ENCODE results near the gene KRI1.

DNA sequence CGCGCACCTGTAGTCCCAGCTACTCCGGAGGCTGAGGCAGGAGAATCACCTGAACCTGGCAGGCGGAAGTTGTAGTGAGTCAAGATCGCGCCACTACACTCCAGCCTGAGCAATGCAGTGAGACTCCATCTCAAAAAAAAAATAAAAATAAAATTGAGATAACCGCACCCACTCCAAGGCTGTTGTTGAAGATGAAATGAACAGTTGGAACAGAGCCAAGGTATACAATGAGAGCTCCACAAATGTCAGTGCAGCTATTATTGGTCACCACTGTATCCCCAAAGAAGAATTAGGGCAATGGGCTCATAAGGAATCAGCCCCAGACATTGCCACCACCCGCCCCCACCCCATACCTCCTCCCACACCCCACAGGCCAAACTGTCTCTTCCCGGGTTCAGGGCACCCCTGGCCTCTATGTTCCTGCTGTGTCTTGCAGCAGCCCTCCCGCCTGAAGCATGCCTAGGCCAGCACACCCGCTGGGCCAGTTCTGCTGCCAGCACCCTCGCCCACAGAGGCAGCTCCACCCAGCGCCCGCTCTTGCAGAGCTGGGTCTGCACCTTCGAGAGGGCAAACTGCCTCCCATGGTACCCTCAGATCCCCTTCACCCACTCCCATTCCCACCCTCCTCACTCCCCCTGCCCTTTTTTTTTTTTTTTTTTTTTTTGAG lies 45.0 kb downstream of the KRI1 start:
- TF ChIP-seq, protein P1, sequence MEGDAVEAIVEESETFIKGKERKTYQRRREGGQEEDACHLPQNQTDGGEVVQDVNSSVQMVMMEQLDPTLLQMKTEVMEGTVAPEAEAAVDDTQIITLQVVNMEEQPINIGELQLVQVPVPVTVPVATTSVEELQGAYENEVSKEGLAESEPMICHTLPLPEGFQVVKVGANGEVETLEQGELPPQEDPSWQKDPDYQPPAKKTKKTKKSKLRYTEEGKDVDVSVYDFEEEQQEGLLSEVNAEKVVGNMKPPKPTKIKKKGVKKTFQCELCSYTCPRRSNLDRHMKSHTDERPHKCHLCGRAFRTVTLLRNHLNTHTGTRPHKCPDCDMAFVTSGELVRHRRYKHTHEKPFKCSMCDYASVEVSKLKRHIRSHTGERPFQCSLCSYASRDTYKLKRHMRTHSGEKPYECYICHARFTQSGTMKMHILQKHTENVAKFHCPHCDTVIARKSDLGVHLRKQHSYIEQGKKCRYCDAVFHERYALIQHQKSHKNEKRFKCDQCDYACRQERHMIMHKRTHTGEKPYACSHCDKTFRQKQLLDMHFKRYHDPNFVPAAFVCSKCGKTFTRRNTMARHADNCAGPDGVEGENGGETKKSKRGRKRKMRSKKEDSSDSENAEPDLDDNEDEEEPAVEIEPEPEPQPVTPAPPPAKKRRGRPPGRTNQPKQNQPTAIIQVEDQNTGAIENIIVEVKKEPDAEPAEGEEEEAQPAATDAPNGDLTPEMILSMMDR (IDR thresholded peaks at IDR 0.05; ENCODE audit: insufficient read depth, low read length, poor library complexity, severe bottlenecking): no peak
- no peak for TF ChIP-seq EZH2phosphoT487 (conservative IDR thresholded peaks at IDR 0.05; ENCODE audit: low read length)
